NCI-H2171 treated with DMSO at 0.1 percent for 48 hours (cell line): Measurements from ENCODE around the gene PCLO.

ENCODE experiments used
- DNase-seq: peaks from one replicate; lab custom pipeline; 2025; lab: John Stamatoyannopoulos, UW

The PCLO gene

DNA sequence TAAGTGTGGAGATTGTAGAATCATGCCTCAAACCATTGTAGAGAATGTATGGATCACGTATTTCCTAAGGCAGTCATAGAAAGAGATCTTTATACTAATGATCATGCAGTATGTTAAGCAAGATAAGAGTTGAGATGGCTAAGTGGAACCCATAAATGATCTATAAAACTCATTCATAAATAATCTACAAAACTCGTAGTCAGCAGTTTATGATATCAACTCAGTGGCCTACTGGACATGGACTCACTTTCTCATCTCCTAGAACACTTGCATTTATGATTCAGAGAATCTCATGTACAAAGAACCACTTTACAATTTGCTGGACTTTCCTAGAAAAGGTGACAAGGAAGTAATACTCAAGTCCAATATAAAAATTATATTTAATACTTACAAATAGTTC is 339.6 kb downstream of the PCLO start:
- no peak for DNase-seq

DNA sequence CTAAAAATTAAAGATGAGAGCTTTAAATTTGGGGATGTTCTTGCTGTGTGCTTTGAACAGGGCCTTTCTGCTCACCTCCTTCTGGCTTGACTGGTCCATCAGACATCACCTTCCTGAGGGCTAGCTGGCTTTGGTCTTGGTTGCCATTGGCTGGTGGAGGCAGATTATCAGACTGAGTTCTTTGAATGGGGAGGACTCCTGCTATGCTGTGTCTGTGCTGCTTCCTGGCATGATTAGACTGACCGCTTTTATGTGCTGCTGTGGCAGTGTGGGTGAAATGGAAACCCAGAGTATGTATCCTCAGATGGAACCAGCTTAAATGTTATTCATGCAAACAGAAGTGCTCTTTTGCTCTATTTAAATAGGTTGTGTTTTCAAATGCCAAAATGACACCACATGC is 341.6 kb downstream of the PCLO start:
- no peak for DNase-seq

DNA sequence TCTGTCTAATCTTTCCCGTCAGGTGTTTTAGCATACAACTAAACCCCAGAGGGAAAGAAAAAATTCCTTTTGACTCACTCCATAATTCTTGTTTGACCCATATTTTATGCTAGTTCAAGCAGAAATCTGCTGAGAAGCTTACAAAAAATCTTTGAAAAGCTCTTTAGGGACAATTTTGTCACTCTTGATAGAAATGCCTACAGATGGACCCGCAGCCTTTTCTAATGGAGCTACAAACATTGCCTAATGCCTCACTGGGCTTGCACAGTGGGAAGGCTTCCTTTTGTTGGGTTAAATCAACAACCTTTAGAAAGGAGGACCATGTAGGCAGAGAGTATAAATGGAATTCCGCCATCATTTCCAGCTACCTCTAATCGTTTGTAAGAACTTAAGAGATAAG is 344.5 kb downstream of the PCLO start:
- no peak for DNase-seq

DNA sequence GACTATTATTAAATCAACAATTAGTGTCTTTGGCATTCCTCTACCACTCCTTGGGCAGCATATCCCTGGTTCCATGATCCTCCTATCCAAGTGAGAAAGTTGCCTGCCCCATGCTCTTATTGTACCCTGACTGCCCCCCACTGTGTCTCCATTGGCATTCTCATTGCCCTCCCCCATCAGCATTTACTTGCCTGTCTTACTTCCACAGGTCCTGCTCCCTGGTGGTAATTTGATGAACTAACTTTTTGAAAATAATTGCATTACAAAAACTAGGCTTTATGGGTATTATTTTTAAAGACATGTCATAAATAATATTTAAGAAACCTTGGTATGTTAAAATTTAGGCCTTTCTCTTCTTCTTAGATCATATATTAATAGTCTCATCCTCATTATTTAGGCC is 346.4 kb downstream of the PCLO start:
- no peak for DNase-seq

DNA sequence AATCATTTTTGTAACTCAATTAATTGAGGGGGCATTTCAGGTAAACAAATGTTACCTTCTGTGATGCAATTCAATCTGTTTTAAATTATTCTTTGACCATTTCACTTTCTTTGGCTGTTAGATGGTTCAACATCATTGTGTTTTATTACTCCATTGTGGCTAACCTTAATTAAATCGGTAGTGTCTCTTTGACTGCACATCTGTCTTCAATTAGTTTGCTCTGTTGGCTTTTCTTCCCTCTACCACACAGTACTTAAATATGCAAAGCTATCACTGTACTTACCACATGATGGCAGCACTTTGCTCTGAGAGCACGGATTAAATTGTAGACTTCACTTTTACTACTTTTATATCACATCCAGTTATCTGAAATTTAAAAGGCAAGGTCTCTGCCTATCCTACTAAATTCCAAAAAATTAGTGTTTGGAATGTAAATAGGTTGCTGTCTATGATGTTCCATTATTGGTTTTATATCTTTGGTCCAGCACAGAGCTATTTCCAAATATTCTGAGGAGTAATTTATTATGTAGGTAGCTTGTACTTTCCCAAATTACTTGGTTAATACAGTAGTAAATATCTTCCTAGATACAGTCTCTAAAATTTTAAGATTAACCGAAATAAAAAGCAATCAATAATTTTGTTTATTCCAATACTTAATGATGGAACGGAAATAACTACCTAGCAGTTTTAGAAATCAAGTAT is 352.0 kb downstream of the PCLO start:
- DNase-seq: peak; percentile 84

DNA sequence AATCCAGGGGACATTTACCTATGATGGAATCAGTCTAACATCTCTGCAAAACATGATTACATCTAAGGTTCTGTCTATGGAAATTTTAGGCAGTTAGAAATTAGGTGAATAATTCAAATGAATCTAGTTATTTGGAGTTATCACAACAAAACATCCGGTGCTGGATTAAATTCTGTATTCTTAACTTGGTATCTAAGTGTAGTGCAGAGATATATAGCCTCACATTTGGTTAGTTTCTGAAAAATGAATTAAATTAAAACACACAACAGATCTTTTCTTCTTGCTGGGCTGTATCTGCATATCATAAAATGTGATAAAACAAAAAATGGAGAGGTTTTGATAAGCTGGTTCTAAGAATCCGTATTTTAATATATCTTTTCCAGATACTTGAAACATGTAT is 354.1 kb downstream of the PCLO start:
- DNase-seq: no peak

DNA sequence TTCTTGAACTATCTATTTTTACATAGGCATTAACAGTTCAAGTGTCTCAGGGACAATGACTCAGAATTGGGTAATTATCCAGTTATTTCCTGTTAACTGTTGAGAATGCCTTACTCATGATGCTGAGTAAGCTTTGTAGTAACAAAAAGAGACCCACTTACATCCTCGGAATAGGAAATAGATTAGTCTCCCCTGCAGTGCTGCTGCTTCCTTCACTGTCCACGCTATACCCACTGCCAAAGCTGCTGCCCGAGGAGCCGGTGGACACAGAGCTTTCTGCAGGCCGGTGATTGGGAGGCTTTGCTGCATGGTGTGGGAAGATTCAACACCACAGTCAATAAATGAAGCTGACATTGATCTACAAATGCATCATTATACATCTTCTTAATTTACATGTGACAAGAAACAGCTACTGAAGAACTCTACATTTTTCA is 357.1 kb downstream of the PCLO start:
- no peak for DNase-seq

DNA sequence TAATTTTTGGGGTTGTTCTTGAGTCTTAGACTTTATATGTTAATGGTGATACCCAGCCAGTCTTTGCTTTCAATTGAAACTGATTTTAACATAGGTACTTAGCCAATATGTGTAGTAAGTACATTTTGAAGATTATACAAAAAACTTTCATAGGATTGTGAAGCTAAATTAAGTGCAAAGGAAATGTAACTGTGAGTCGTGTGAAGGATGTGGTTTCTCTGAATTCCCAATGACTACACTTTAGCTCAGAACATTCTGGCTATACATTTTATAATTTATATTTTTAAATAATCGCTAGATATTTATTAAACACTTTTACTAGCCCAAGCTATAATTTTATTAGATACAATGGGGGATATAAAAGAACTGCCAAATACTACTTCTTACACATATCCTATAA is 359.3 kb downstream of the PCLO start:
- DNase-seq: no peak

DNA sequence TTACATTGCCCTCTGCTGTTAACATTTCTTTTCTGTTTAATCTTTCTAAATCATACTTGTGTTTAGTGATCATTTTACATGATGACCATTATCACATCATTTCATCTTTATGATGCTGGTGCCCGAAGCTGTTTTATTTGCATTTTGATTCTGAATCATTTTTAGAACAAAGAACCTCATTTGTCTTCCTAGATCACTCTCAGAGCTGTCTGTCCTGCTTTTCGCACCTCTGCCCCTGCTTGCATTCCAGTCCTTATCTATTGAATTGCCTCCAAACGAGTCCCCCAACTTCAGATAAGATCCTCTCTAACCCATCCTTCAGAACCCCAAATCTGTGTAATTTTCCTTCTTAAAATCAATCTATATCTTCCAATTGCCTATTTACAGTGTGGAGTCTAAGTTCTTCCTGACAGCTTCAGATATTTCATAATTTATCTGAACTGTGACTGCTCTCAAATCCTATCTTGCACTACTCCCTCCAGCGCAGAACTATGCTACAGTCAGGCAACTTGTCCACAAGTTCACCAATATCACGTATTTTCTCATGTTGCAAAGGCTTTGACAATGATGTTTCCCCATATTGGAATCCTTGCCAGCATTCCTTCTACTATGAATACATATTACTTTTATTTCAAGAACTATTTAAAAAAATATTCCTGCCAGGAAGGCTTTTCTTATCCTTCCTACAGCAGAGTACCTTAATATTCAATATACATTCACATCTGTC is 372.6 kb downstream of the PCLO start:
- no peak for DNase-seq

DNA sequence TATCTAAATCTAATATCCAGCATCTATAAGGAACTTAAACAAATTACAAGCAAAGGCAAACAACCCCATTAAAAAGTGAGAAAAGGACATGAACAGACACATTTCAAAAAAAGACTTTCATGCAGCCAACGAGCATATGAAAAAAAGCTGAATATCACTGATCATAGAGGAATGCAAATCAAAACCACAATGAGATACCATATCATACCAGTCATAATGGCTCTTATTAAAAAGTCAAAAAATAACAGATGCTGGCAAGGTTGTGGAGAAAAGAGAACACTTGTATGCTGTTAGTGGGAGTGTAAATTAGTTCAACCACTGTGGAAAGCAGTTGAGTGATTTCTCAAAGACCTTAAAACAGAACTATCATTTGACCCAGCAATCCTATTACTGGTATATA is 384.7 kb downstream of the PCLO start:
- DNase-seq: no peak

DNA sequence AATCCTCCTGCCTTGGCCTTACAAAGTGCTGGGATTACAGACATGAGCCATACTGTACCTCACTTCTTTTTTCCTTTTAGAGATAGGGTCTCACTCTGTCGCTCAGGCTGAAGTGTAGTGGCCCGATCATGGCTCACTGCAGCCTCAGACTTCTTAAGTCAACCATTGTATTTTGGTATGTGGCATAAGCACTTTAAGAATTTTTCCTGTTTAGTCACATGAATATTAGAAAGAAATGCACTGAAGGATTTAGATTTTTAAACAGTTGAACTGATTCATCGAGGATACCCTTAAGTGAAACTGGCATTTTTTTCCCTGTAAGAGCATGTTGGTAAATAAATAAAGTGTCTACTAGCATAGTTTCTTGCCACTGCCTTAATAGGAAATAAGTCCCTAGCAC is 399.8 kb downstream of the PCLO start:
- DNase-seq: no peak

DNA sequence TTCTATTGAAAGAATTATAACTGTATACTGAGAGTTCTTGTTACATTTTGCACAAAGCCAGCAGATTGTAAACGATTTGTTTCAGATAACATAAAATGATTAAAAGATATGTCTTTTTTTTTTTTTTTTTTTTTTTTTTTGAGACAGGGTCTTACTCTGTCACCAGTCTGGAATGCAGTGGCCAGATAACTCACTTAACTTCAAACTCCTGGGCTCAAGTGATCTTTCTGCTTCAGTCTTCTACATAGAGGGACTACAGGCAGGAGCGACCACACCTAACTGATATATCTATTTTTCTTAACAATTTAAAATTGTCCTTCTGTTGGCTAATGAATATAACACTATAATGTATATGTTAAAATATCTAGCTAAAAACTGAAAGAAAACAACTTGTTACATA is 401.9 kb downstream of the PCLO start:
- no peak for DNase-seq

DNA sequence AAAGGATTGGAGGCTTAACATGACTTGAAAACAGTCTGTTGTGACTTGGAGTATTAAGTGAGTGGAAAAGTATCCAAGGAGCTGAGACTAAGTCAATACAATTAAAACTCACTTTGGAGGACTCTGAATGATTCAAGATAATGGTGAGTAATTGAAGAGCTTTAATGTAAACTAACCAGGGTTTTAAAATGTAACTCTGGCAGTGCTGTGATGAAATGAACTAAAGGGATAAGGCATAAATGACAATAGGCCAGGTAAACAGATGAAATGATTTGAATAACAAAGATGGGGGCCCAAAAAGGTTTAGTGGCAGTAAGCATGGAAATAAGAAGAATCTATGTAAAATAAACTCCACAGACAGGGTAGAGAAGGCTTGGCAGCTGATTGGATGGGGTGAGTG is 402.6 kb downstream of the PCLO start:
- DNase-seq: no peak

DNA sequence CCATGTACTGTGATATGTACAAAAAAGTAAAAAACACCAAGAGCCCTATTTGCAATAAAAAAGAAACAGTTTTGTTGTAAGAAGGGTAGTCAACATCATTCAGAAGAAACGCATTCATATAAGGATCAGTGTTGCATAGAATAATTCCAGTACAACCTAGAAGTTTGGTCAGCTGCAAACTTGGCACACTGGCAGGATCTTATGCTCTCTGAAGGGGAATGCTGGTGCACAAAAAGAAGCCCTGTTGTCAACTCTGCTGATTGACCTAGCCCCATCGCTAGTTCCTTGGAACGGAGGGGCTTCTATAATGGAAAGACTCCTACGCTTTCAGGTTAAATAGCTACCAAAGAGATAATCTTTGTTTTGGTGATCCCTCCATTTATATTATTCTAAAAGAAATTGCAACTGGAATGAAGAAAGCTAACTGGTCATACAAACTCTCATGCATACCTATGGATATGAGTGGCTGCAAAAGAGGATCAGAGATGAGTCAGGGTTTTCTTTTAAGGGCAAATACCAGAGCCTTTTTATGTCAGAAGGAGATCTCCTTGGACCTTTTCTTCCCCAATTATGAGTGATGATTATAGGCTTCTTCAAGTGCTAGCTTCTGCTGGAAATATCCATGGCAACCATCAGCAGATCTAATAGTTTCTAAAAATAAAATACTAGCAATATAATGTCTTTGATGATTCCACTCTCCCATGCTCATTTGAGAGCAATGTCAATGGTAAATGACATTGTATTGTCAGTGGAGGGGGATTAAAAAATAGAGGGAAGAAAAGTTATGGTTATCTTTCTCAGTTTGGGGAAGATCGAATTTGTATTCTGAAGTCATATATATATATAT is 406.8 kb downstream of the PCLO start:
- no peak for DNase-seq

DNA sequence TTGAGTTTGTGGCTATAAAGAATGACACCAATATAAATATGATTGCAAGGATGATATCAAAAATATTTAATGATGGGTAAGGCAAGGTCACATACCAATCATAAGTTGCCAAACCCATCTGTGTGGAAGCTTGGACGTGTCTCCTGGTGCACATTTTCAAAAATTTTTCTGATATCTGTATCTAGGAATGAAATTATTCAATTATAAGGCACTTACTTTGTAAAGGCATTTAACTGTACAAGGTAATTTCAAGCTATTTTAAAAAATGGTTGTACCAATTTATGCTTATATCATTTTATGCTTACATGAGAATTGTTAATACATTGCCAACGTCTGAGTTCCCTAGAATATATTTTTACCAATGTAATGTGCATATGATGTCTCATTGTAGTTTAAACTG is 412.7 kb downstream of the PCLO start:
- no peak for DNase-seq

DNA sequence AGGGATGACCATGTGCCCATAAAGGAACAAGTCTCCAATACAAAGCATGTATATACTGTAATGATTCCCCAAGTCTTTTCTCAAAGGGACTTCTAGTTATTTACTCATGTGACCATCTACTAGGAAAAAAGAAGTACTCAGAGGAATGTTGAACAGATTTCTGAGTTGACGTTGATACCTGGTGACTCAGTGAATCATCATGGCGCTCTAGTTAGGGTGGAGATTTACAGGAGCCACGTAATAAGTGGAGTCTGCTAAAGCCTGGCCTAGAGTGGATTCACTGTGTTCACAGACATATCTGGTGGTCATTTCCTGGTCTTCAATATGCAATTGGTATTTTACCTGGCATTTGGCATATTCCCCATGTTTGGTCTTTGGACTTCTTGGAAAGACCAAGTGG is 416.9 kb downstream of the PCLO start:
- DNase-seq: no peak

DNA sequence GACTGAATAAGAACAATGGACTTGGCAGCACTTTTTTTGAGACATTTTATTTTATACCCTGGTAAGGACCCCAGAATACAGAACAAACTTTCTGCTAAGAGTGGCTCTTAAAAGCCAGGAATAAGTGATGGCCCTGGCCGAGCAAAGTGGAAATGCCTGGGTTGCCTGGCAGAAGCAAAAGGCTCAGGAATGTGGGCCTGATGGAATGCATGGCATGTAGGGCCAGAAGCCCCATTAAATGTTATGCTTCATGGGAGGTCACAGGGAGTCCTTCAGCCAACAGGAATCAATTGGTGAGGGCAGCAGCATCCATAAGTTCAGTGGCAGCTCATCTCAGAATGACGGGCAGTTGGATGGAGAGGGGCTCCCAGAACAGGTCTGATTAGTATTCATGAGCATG is 417.6 kb downstream of the PCLO start:
- DNase-seq: no peak

DNA sequence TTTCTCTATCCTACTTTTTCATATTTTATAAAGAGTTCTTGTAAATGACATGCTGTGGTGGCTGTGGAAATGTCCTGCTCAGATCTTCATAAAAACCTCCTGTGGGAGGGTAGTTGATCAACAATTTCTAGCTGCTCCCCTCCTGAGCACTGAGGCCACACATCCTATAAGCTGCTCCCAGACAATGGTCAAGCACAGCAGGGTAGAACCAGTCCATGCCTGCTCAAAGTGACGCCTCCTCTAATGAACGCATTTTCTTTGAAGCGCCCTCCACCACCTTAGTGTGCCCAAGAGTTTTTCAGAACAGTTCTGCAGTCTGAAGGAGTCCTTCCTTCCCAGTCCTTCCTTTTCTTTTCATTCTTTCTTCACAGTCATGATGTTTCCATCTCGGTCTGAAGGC is 420.5 kb downstream of the PCLO start:
- no peak for DNase-seq

DNA sequence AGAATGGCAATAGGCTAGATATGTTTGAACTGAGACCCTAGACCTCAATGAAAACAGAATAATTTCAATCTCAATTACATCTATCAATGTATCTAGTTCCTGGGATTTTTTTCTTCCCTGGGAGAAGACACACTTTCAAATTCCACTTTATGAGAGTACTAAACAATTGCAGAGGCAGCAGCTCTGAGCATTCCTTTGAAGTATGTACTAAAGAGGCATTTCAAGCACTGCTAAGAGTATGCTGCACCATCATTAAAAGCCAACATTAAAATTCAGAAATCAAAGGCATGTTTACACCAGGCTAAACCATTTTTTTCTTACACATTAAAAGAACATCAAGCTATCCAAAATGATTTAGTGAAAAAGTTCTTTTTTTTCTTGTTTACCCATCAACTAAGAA is 421.2 kb downstream of the PCLO start:
- no peak for DNase-seq

DNA sequence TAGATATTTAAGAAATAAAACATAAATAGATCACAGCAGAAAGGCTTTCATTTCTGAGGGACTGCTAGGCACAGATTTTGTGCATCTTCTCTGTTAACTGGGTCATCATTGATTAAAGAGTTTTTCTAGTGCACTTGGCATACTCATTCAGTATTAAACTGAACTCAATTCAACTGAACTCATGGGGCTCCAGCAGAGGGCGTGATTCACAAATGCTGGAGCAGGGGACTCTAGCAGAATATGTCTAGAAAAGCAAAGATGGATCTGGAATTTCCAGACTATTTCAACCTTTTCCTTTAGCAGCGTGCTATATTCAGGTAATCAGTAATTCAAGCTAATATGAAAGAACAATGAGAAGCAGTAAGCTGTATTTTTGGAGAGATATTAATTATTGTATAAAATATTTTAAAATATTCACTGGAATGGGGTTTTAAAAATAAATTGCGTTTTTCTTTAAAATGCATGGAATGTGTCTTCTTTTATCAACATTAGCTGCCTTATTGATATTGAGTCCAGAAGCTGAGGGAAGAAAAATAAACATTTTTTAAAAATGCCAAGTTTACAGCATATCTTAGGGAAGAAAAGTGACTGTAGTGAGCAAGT is 422.3 kb downstream of the PCLO start:
- DNase-seq: peak; percentile 65

DNA sequence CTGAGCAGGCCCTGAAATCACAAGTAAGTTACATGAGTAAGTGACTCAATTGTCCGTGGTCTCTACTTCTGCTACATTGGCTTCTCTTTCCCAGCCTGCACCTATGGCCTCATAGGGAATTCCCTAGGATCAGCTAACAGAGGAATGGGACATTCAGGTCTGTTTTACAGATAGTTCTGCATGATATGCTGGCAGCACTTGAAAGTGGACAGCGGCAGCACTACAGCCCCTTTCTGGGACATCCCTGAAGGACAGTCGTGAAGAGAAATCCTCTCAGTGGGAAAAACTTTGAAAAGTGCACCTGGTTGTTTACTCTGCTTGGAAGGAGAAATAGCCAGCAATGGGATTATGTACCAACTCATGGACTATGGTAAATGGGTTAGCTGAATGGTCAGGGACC is 426.1 kb downstream of the PCLO start:
- DNase-seq: no peak

DNA sequence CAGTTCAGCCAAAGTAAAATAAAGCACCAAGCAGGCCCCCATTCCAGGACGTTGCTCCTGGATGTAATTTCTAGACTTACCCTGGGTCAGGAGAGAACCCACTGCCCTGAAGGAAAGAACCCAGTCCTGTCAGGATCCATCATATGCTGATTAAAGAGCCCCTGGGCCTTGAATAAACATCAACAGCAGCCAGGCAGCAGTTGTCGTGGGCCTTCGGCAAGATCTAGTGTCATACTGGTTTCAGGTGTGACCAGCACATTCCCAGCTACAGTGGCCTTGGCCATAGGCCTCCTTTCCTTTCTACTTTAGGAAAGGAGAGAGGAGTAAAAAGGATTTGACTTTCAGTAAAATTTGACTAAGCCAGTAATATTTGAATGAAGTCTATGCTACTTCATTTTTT is 430.0 kb downstream of the PCLO start:
- DNase-seq: no peak
